ENCODE data around the gene TAF1D. TPM values are rescaled to one million over a fixed set of nuclear protein-coding genes. Genes with fewer than 3 reads are reported as not detected.

Gene TAF1D
- total RNA-seq, 1 experiment from 2014 or later: 158 TPM

- Histone ChIP-seq H2AFZ (no peak overlapping the region), H3F3A (ENCODE audit: insufficient read depth, low read depth) (peaks cover 77% of the 10 kb centered on the region), H3K9me2 (ENCODE audit: insufficient read depth) (no peaks in the 10 kb centered on the region), H3K4me3 (no peak overlapping the region), H3K27ac (peak overlapping the region; percentile 42), H4K20me1 (ENCODE audit: insufficient read depth) (peaks cover 56% of the 10 kb centered on the region), H3K9me3 (ENCODE audit: insufficient read depth, low read depth) (no peaks in the 10 kb centered on the region), H3K27me3 (ENCODE audit: insufficient read depth, low read depth) (no peaks in the 10 kb centered on the region), H3K4me1 (replicated peaks; ENCODE audit: insufficient read depth) (no peaks in the 10 kb centered on the region), H3K36me3 (ENCODE audit: low read depth) (peaks cover 56% of the 10 kb centered on the region), H3K79me2 (ENCODE audit: low read depth) (peaks cover 14% of the 10 kb centered on the region), H3K4me2 (no peak overlapping the region)
- POLR2A ChIA-PET (ENCODE audit: unreplicated experiment): no interaction called here
- DNase-seq: no peak
- intact Hi-C loops (cut with micrococcal nuclease; ENCODE audit: unreplicated experiment): no loop called here
- BruUV-seq (replicated peaks): TSS peak; percentile 0
- CTCF ChIA-PET: no interaction called here
- TF ChIP-seq EZH2 (IDR thresholded peaks at IDR 0.05; ENCODE audit: low read depth) (no peak), CTCF (conservative IDR thresholded peaks at IDR 0.05) (no peak)
Observed at GRCh38 chr11:93727985-93728791, 13.1 kb downstream of the TAF1D start.

GRCh38 chr11:93724089-93724488 is 17.2 kb downstream of the TAF1D start:
- POLR2A ChIA-PET (ENCODE audit: unreplicated experiment): no interaction called here
- CTCF ChIA-PET: no interaction called here
- intact Hi-C loops (cut with micrococcal nuclease; ENCODE audit: unreplicated experiment): no loop called here

GRCh38 chr11:93720522-93720921 is 20.8 kb downstream of the TAF1D start:
- BruUV-seq (replicated peaks): no TSS peak
- H3K36me3 ChIP-seq (ENCODE audit: low read depth): peaks cover 39% of the 10 kb centered on the region
- no peaks in the 10 kb centered on the region for H3K9me2 ChIP-seq (ENCODE audit: insufficient read depth)
- no peak overlapping the region for H3K27ac ChIP-seq
- peaks cover 13% of the 10 kb centered on the region for H3F3A ChIP-seq (ENCODE audit: insufficient read depth, low read depth)
- no peak overlapping the region for H3K4me3 ChIP-seq
- no peaks in the 10 kb centered on the region for H3K4me1 ChIP-seq (replicated peaks; ENCODE audit: insufficient read depth)
- H3K27me3 ChIP-seq (ENCODE audit: insufficient read depth, low read depth): no peaks in the 10 kb centered on the region
- DNase-seq: no peak
- TF ChIP-seq CTCF (conservative IDR thresholded peaks at IDR 0.05) (no peak), EZH2 (IDR thresholded peaks at IDR 0.05; ENCODE audit: low read depth) (no peak)
- H2AFZ ChIP-seq: no peak overlapping the region
- H3K79me2 ChIP-seq (ENCODE audit: low read depth): no peaks in the 10 kb centered on the region
- no peak overlapping the region for H3K4me2 ChIP-seq
- no peaks in the 10 kb centered on the region for H4K20me1 ChIP-seq (ENCODE audit: insufficient read depth)
- intact Hi-C loops (cut with micrococcal nuclease; ENCODE audit: unreplicated experiment): no loop called here
- no peaks in the 10 kb centered on the region for H3K9me3 ChIP-seq (ENCODE audit: insufficient read depth, low read depth)
- ChIA-PET CTCF (no interaction called here), POLR2A (ENCODE audit: unreplicated experiment) (no interaction called here)

More at GRCh38 chr11:93724089-93724488, 17.2 kb downstream of the TAF1D start:
- TF ChIP-seq CTCF (conservative IDR thresholded peaks at IDR 0.05): no peak
- no peak for TF ChIP-seq EZH2 (IDR thresholded peaks at IDR 0.05; ENCODE audit: low read depth)
- Histone ChIP-seq H3K79me2 (ENCODE audit: low read depth) (no peaks in the 10 kb centered on the region), H4K20me1 (ENCODE audit: insufficient read depth) (peaks cover 15% of the 10 kb centered on the region), H3K4me3 (no peak overlapping the region), H3K36me3 (ENCODE audit: low read depth) (peaks cover 32% of the 10 kb centered on the region), H3K27me3 (ENCODE audit: insufficient read depth, low read depth) (no peaks in the 10 kb centered on the region), H3K4me1 (replicated peaks; ENCODE audit: insufficient read depth) (no peaks in the 10 kb centered on the region), H3K9me2 (ENCODE audit: insufficient read depth) (no peaks in the 10 kb centered on the region), H3K4me2 (no peak overlapping the region), H3K27ac (no peak overlapping the region), H2AFZ (no peak overlapping the region), H3F3A (ENCODE audit: insufficient read depth, low read depth) (peaks cover 40% of the 10 kb centered on the region), H3K9me3 (ENCODE audit: insufficient read depth, low read depth) (no peaks in the 10 kb centered on the region)
- no peak for DNase-seq
- BruUV-seq (replicated peaks): no TSS peak

Data from PC-9 (cell line).